Islet precursor cell (in vitro differentiated cells): ENCODE results near the gene MRPS18A.
"Not testable (repeated sequence)": the region's sequence is repeated elsewhere in the genome, so short reads cannot be mapped to it uniquely, and the experiment has no call there.

Source experiments
- DNase-seq: peaks from one replicate; pipeline ENCODE4 v3.0.0-alpha.2; 2018

The MRPS18A gene

GRCh38 chr6:43716099-43716498 lies 28.5 kb upstream of the MRPS18A start:
- DNase-seq: no peak

GRCh38 chr6:43715056-43715788 lies 27.6 kb upstream of the MRPS18A start:
- no peak for DNase-seq

- no peak for DNase-seq
Observed at GRCh38 chr6:43714311-43715055, 26.9 kb upstream of the MRPS18A start.

GRCh38 chr6:43713643-43714310 lies 26.2 kb upstream of the MRPS18A start:
- no peak for DNase-seq

- DNase-seq: no peak
Observed at GRCh38 chr6:43712579-43712978, 25.0 kb upstream of the MRPS18A start.

GRCh38 chr6:43710576-43710975 lies 23.0 kb upstream of the MRPS18A start:
- no peak for DNase-seq

GRCh38 chr6:43709654-43710303 lies 22.2 kb upstream of the MRPS18A start:
- DNase-seq: no peak

- DNase-seq: no peak
Observed at GRCh38 chr6:43708860-43709653, 21.5 kb upstream of the MRPS18A start.

GRCh38 chr6:43707767-43708166 lies 20.2 kb upstream of the MRPS18A start:
- no peak for DNase-seq

- DNase-seq: no peak
Observed at GRCh38 chr6:43707269-43707668, 19.7 kb upstream of the MRPS18A start.

GRCh38 chr6:43706788-43707187 lies 19.2 kb upstream of the MRPS18A start:
- no peak for DNase-seq

GRCh38 chr6:43705996-43706395 lies 18.4 kb upstream of the MRPS18A start:
- no peak for DNase-seq

- DNase-seq: no peak
Observed at GRCh38 chr6:43703512-43704429, 16.2 kb upstream of the MRPS18A start.

- peak; percentile 98 for DNase-seq
Observed at GRCh38 chr6:43702534-43703440, 15.2 kb upstream of the MRPS18A start.

- no peak for DNase-seq
Observed at GRCh38 chr6:43702171-43702533, 14.6 kb upstream of the MRPS18A start.

GRCh38 chr6:43700939-43701560 lies 13.5 kb upstream of the MRPS18A start:
- not testable (repeated sequence) for DNase-seq

GRCh38 chr6:43699564-43700186 lies 12.1 kb upstream of the MRPS18A start:
- DNase-seq: no peak

GRCh38 chr6:43698584-43699349 lies 11.2 kb upstream of the MRPS18A start:
- peak; percentile 57 for DNase-seq

GRCh38 chr6:43697421-43697820 lies 9.8 kb upstream of the MRPS18A start:
- DNase-seq: no peak
